Measurements from ENCODE around the gene PLA2G4C. TPM values are rescaled to one million over a fixed set of nuclear protein-coding genes. Genes with fewer than 3 reads are reported as not detected.

Gene PLA2G4C
- total and polyA plus RNA-seq, 8 donors, result 1.4 to 90.2 (median 5.9) TPM

DNA sequence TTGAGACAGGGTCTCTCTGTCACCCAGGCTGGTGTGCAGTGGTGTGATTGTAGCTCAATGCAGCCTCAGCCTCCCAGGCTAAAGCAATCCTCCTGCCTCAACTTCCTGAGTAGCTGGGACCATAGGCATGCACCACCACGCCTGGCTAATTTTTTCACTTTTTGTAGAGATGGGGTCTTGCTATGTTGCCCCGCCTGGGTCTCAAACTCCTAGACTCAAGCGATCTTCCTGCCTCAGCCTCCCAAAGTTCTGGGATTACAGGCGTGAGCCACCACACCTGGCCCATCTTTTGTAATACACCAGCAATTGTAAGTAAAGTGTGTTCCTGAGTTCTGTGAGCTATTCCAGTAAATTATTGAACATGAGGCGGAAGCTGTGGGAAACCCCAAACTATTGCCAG is 6.7 kb downstream of the PLA2G4C start:
- Histone ChIP-seq H3K9me3 (no peaks in the 10 kb centered on the region), H3K4me3 (no peak overlapping the region), H3K36me3 (peaks cover 0 to 26% (median 10%) of the 10 kb centered on the region in 4 donors), H3K4me1 (peaks cover 0 to 17% (median 14%) of the 10 kb centered on the region in 4 donors), H3K27me3 (no peaks in the 10 kb centered on the region), H3K27ac (no peak overlapping the region)
- WGBS, 5 donors, result 90 to 100% (median 96%) methylated on average over 4 to 5 of the region's 5 CpGs
- TF ChIP-seq EP300 (IDR thresholded peaks at IDR 0.05), result no peak
- TF ChIP-seq, protein P1, sequence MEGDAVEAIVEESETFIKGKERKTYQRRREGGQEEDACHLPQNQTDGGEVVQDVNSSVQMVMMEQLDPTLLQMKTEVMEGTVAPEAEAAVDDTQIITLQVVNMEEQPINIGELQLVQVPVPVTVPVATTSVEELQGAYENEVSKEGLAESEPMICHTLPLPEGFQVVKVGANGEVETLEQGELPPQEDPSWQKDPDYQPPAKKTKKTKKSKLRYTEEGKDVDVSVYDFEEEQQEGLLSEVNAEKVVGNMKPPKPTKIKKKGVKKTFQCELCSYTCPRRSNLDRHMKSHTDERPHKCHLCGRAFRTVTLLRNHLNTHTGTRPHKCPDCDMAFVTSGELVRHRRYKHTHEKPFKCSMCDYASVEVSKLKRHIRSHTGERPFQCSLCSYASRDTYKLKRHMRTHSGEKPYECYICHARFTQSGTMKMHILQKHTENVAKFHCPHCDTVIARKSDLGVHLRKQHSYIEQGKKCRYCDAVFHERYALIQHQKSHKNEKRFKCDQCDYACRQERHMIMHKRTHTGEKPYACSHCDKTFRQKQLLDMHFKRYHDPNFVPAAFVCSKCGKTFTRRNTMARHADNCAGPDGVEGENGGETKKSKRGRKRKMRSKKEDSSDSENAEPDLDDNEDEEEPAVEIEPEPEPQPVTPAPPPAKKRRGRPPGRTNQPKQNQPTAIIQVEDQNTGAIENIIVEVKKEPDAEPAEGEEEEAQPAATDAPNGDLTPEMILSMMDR (IDR thresholded peaks at IDR 0.05), result no peak
- no peak for TF ChIP-seq POLR2AphosphoS5 (IDR thresholded peaks at IDR 0.05)
- TF ChIP-seq POLR2A (IDR thresholded peaks at IDR 0.05), result no peak
- no peak for DNase-seq
- intact Hi-C loops (cut with DNase I; ENCODE audit: low total_unique reads), result no loop called here

DNA sequence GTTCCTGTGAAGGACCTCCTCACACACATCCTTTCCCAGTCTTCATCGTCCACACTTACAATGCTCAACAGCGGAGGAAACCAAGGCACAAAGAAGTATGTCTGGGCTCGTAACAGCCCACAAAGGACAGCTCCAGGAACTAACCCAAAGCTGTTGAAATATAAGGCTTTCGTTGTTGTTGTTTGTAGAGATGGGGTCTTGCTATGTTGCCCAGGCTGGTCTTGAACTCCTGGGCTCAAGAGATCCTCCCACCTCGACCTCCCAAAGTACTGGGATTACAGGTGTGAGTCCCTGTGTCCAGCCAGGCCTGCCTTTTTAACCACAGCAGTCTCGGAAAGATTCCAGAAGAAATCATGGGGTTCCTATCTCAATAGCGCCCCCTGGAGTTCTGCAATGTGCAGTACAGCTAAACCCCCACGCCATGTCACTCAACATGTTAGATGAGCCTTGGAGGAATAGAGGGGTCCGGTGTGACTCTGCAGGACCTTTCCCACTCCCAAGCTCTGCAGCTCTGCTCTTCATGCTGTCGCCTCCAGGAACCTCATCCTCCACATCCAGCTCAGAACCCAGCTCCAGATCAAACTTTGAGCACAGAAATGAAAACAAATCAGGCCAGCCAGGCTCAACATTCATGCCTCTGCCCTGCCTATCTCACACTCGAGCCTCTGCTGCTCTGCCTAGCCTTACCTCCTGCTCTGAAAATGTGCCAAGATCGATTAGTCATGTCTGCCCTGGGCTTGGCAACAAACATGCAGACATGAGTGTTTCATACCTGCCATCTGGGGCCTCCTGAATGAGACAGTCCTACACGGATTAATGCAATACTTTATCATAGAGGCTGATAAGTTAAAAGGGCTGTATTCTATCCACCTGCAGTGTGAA is 7.5 kb downstream of the PLA2G4C start:
- intact Hi-C loops (cut with DNase I; ENCODE audit: low total_unique reads), result no loop called here
- 48 to 58% (median 51%) methylated on average over 13 of the region's 13 CpGs for WGBS, 5 donors

DNA sequence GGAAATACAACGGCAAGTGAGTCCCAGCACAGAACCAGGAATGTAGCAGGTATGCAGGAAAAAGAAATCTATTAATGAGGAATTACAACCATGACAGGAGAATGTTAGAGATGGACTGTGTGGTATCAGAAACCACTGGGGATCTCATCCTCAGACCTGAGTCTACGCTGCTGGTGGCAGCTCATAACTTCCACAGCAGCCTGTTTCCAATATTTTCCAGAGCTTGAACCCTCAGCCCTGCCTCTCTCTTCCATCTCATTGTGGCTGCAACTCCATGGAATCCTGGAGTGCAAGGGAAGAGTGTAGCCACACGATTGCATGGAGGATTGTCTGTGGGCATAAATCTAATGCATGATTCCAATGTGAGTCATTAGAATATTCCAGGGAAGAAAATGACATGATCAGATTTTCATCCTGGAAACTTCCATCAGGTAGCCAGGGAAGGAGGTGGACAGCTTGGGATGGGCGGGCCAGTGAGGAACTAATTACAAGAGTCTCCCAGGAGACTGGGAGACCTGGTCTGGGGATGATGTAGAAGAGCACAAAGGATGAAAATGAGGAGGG is 14.9 kb downstream of the PLA2G4C start:
- no peaks in the 10 kb centered on the region for H3K4me1 ChIP-seq
- DNase-seq, result no peak
- TF ChIP-seq EP300 (IDR thresholded peaks at IDR 0.05), result no peak
- TF ChIP-seq POLR2A (IDR thresholded peaks at IDR 0.05), result no peak
- no peak for TF ChIP-seq POLR2AphosphoS5 (IDR thresholded peaks at IDR 0.05)
- H3K36me3 ChIP-seq, result peaks cover 0 to 66% (median 41%) of the 10 kb centered on the region in 4 donors
- peaks cover 0 to 25% (median 9%) of the 10 kb centered on the region in 4 donors for H3K9me3 ChIP-seq
- WGBS, 5 donors, result 77 to 89% (median 88%) methylated on average over 4 of the region's 4 CpGs
- intact Hi-C loops (cut with DNase I; ENCODE audit: low total_unique reads), result no loop called here
- H3K27ac ChIP-seq, result no peak overlapping the region
- H3K27me3 ChIP-seq, result no peaks in the 10 kb centered on the region
- no peak overlapping the region for H3K4me3 ChIP-seq

More for the DNA sequence above, 7.5 kb downstream of the PLA2G4C start:
- Histone ChIP-seq H3K4me3 (no peak overlapping the region), H3K27ac (no peak overlapping the region), H3K4me1 (peaks cover 0 to 13% (median 11%) of the 10 kb centered on the region in 4 donors), H3K36me3 (peaks cover 0 to 30% (median 11%) of the 10 kb centered on the region in 4 donors), H3K27me3 (no peaks in the 10 kb centered on the region), H3K9me3 (no peaks in the 10 kb centered on the region)
- DNase-seq, result peak in 1 of 2 donors; percentile 38
- TF ChIP-seq, protein P1 (IDR thresholded peaks at IDR 0.05), result peak in 4 of 7 experiments; percentile 19 to 56 (median 35)
- no peak for TF ChIP-seq POLR2AphosphoS5 (IDR thresholded peaks at IDR 0.05)

DNA sequence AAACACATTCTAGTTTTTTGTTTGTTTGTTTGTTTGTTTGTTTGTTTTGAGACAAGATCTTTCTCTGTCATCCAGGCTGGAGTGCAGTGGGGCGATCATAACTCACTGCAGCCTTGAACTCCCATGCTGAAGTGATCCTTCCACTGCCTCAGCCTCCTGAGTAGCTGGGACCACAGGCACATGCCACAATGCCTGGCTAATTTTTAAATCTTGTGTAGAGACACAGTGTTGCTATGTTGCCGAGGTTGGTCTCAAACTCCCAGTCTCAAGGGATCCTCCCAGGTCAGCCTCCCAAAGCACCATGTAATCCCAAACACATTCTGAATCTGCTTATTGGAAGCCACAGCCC is 15.8 kb downstream of the PLA2G4C start:
- no peak for DNase-seq
- intact Hi-C loops (cut with DNase I; ENCODE audit: low total_unique reads), result no loop called here
- Histone ChIP-seq H3K27ac (no peak overlapping the region), H3K4me3 (no peak overlapping the region), H3K4me1 (no peaks in the 10 kb centered on the region), H3K27me3 (no peaks in the 10 kb centered on the region), H3K9me3 (peaks cover 0 to 25% (median 9%) of the 10 kb centered on the region in 4 donors), H3K36me3 (peaks cover 0 to 65% (median 41%) of the 10 kb centered on the region in 4 donors)
- TF ChIP-seq, protein P1 (IDR thresholded peaks at IDR 0.05), result no peak
- no peak for TF ChIP-seq POLR2AphosphoS5 (IDR thresholded peaks at IDR 0.05)
- 81 to 91% (median 87%) methylated on average over 2 of the region's 2 CpGs for WGBS, 5 donors

All from stomach (tissue), 9 donors.